Activated naive CD4-positive, alpha-beta T cell treated with anti-CD3 and anti-CD28 coated beads, Interleukin-2, amount 10 ng/mL, durations not matched to agents 7 days and 5 days (primary cell): Measurements from ENCODE around the gene BSDC1.
"Not testable (repeated sequence)": the region's sequence is repeated elsewhere in the genome, so short reads cannot be mapped to it uniquely, and the experiment has no call there.

Experiments used
- CTCF ChIA-PET: fragments of 350-600 bp; sonication (Branson Sonifier 250); formaldehyde crosslinking; loops from one replicate; lab custom pipeline; 2021; ENCODE audit warnings: antibody characterized with exemption; lab: Charles Lee
- DNase-seq: peaks from one replicate; pipeline ENCODE4 v3.0.0-alpha.2; 2020
- H3K27ac Mint-ChIP-seq: one replicate; pipeline ENCODE4 v1.8.0; 2021; ENCODE audit warnings: mild to moderate bottlenecking, moderate library complexity, mixed read lengths
- H3K27me3 Mint-ChIP-seq: one replicate; pipeline ENCODE4 v1.8.0; 2021; ENCODE audit warnings: mild to moderate bottlenecking, mixed read lengths
- H3K36me3 Mint-ChIP-seq: one replicate; pipeline ENCODE4 v1.8.0; 2021; ENCODE audit warnings: mixed read lengths
- H3K4me1 Mint-ChIP-seq: one replicate; pipeline ENCODE4 v1.8.0; 2021; ENCODE audit warnings: mixed read lengths
- H3K4me3 Mint-ChIP-seq: one replicate; pipeline ENCODE4 v1.8.0; 2021; ENCODE audit warnings: mild to moderate bottlenecking, moderate library complexity, mixed read lengths
- H3K9me3 Mint-ChIP-seq: one replicate; pipeline ENCODE4 v1.8.0; 2021; ENCODE audit warnings: mixed read lengths

The BSDC1 gene, protein sequence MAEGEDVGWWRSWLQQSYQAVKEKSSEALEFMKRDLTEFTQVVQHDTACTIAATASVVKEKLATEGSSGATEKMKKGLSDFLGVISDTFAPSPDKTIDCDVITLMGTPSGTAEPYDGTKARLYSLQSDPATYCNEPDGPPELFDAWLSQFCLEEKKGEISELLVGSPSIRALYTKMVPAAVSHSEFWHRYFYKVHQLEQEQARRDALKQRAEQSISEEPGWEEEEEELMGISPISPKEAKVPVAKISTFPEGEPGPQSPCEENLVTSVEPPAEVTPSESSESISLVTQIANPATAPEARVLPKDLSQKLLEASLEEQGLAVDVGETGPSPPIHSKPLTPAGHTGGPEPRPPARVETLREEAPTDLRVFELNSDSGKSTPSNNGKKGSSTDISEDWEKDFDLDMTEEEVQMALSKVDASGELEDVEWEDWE

GRCh38 chr1:32394141-32394889 is at the start of gene BSDC1:
TSS of gene BSDC1 (minus strand) at chr1:32394441. CDS start at chr1:32394414, 27 bp downstream.
- H3K4me3 Mint-ChIP-seq, result peak within 1 kb of the TSS; percentile 99
- DNase-seq, result peak; percentile 99
- peaks cover 4% of the 10 kb centered on the region for H3K36me3 Mint-ChIP-seq
- peaks cover 9% of the 10 kb centered on the region for H3K27me3 Mint-ChIP-seq
- peak within 1 kb of the TSS; percentile 97 for H3K27ac Mint-ChIP-seq
- no peaks in the 10 kb centered on the region for H3K9me3 Mint-ChIP-seq
- H3K4me1 Mint-ChIP-seq, result peaks cover 29% of the 10 kb centered on the region
- CTCF ChIA-PET, result interaction anchor here (0.7 to 1.8 kb wide), 6 partner anchors 8 to 186 kb away, joined by 3 to 9 read pairs (median 3); partner anchors contain the start of gene DCDC2B

- peaks cover 39% of the 10 kb centered on the region for H3K27me3 Mint-ChIP-seq
- H3K27ac Mint-ChIP-seq, H3K9me3 Mint-ChIP-seq, H3K36me3 Mint-ChIP-seq, H3K4me3 Mint-ChIP-seq, H3K4me1 Mint-ChIP-seq, CTCF ChIA-PET, DNase-seq: not testable (repeated sequence)
These were observed 47.2 kb upstream of the BSDC1 start for GRCh38 chr1:32441467-32441866.

- H3K9me3 Mint-ChIP-seq, H3K27ac Mint-ChIP-seq, H3K36me3 Mint-ChIP-seq, H3K4me1 Mint-ChIP-seq, H3K4me3 Mint-ChIP-seq, DNase-seq: not testable (repeated sequence)
- CTCF ChIA-PET, result interaction anchor here (1.2 kb wide), 1 partner anchor 38 kb away, joined by 3 read pairs; no protein-coding TSS in a partner anchor
- peaks cover 29% of the 10 kb centered on the region for H3K27me3 Mint-ChIP-seq
These were observed 44.5 kb upstream of the BSDC1 start for GRCh38 chr1:32438777-32439176.

GRCh38 chr1:32438136-32438535 is 43.9 kb upstream of the BSDC1 start:
- Mint-ChIP-seq H3K27ac (no peak overlapping the region), H3K27me3 (peaks cover 35% of the 10 kb centered on the region), H3K4me3 (no peak overlapping the region), H3K4me1 (no peaks in the 10 kb centered on the region), H3K36me3 (no peaks in the 10 kb centered on the region), H3K9me3 (peaks cover 5% of the 10 kb centered on the region)
- CTCF ChIA-PET, result interaction anchor here (1.2 kb wide), 1 partner anchor 37 kb away, joined by 3 read pairs; no protein-coding TSS in a partner anchor
- no peak for DNase-seq

- DNase-seq, result no peak
- Mint-ChIP-seq H3K4me3 (no peak overlapping the region), H3K9me3 (no peaks in the 10 kb centered on the region), H3K36me3 (no peaks in the 10 kb centered on the region), H3K27me3 (peaks cover 59% of the 10 kb centered on the region), H3K4me1 (no peaks in the 10 kb centered on the region), H3K27ac (no peak overlapping the region)
- CTCF ChIA-PET, result no interaction called here
These were observed 37.6 kb upstream of the BSDC1 start for GRCh38 chr1:32431736-32432400.

GRCh38 chr1:32427264-32427963 is 33.2 kb upstream of the BSDC1 start:
- no peak overlapping the region for H3K4me3 Mint-ChIP-seq
- H3K27ac Mint-ChIP-seq, result no peak overlapping the region

GRCh38 chr1:32426489-32427255 is 32.4 kb upstream of the BSDC1 start:
- CTCF ChIA-PET, result interaction anchor here (3.6 kb wide), 1 partner anchor 26 kb away, joined by 17 read pairs; no protein-coding TSS in a partner anchor
- no peaks in the 10 kb centered on the region for H3K36me3 Mint-ChIP-seq
- DNase-seq, result no peak
- H3K4me3 Mint-ChIP-seq, result no peak overlapping the region
- H3K27ac Mint-ChIP-seq, result no peak overlapping the region
- peaks cover 79% of the 10 kb centered on the region for H3K27me3 Mint-ChIP-seq
- H3K4me1 Mint-ChIP-seq, result no peaks in the 10 kb centered on the region
- H3K9me3 Mint-ChIP-seq, result no peaks in the 10 kb centered on the region

More at GRCh38 chr1:32427264-32427963, 33.2 kb upstream of the BSDC1 start:
- CTCF ChIA-PET, result interaction anchor here (3.6 kb wide), 1 partner anchor 26 kb away, joined by 17 read pairs; no protein-coding TSS in a partner anchor
- Mint-ChIP-seq H3K4me1 (no peaks in the 10 kb centered on the region), H3K36me3 (no peaks in the 10 kb centered on the region), H3K9me3 (no peaks in the 10 kb centered on the region), H3K27me3 (peaks cover 79% of the 10 kb centered on the region)
- no peak for DNase-seq

GRCh38 chr1:32421775-32422174 is 27.5 kb upstream of the BSDC1 start:
- H3K27me3 Mint-ChIP-seq, result peaks cover 40% of the 10 kb centered on the region
- H3K9me3 Mint-ChIP-seq, result no peaks in the 10 kb centered on the region
- no peaks in the 10 kb centered on the region for H3K36me3 Mint-ChIP-seq
- no peaks in the 10 kb centered on the region for H3K4me1 Mint-ChIP-seq
- CTCF ChIA-PET, result interaction anchor here (1.0 kb wide), 1 partner anchor 20 kb away, joined by 3 read pairs; no protein-coding TSS in a partner anchor
- DNase-seq, result no peak
- H3K4me3 Mint-ChIP-seq, result no peak overlapping the region
- no peak overlapping the region for H3K27ac Mint-ChIP-seq

GRCh38 chr1:32414186-32414886 is 20.1 kb upstream of the BSDC1 start:
- Mint-ChIP-seq H3K36me3 (no peaks in the 10 kb centered on the region), H3K27ac (no peak overlapping the region), H3K9me3 (peaks cover 3% of the 10 kb centered on the region), H3K4me3 (no peak overlapping the region), H3K4me1 (peaks cover 2% of the 10 kb centered on the region), H3K27me3 (peaks cover 17% of the 10 kb centered on the region)
- CTCF ChIA-PET, result interaction anchor here (0.6 to 7.2 kb wide), 5 partner anchors 10 to 417 kb away, joined by 3 to 55 read pairs (median 8); no protein-coding TSS in a partner anchor
- no peak for DNase-seq

- Mint-ChIP-seq H3K4me1 (peaks cover 2% of the 10 kb centered on the region), H3K36me3 (no peaks in the 10 kb centered on the region), H3K27ac (no peak overlapping the region), H3K4me3 (no peak overlapping the region), H3K9me3 (peaks cover 3% of the 10 kb centered on the region), H3K27me3 (peaks cover 17% of the 10 kb centered on the region)
- peak; percentile 81 for DNase-seq
- CTCF ChIA-PET, result interaction anchor here (0.6 to 7.2 kb wide), 8 partner anchors 10 to 198 kb away, joined by 3 to 55 read pairs (median 4); partner anchors contain the start of genes BSDC1 and MARCKSL1
These were observed 19.4 kb upstream of the BSDC1 start for GRCh38 chr1:32413507-32414185.

GRCh38 chr1:32411261-32411660 is 17.0 kb upstream of the BSDC1 start:
- H3K27ac Mint-ChIP-seq, result no peak overlapping the region
- DNase-seq, result no peak
- no peaks in the 10 kb centered on the region for H3K36me3 Mint-ChIP-seq
- no peak overlapping the region for H3K4me3 Mint-ChIP-seq
- H3K27me3 Mint-ChIP-seq, result peaks cover 17% of the 10 kb centered on the region
- peaks cover 3% of the 10 kb centered on the region for H3K9me3 Mint-ChIP-seq
- CTCF ChIA-PET, result interaction anchor here (4.9 to 7.2 kb wide), 2 partner anchors 10 to 195 kb away, joined by 31 to 55 read pairs; no protein-coding TSS in a partner anchor
- peaks cover 2% of the 10 kb centered on the region for H3K4me1 Mint-ChIP-seq
